ENCODE measurements around the gene SH3RF1.

The SH3RF1 gene

DNA sequence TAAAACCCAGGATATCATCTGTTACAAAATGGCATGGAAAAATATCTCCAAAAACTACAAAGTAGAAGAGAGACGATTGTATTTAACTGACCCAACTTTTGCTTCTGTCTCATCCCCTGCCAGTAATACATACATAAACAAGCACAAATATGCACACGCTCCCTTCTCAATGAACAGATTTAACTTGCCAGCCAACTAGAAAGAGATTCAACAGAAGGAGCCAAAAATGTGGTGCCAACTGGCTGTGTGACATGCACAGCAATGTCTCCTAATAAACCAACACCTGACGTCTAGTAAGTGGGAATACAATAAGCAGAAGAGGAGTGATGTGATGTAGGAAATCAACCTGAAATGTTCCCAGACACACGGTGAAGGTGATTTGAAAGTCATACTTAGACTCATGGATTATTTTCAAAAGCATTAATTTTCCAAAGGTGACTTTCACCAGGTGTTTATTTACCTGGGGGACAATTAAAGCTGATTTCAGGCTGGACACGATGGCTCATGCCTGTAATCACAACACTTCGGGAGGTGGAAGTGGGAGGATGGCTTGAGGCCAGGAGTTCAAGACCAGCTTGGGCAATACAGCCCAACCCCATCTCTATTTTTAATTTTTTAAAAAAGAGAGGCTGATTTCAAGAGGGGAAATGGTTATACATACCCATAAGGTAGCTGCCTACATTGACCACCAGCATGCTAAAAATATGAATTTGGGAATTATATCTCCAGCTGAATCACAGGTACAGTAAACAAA lies 33.7 kb downstream of the SH3RF1 start:
- TF ChIP-seq POLR2A (IDR thresholded peaks at IDR 0.05; ENCODE audit: extremely low read depth, insufficient read length) (no peak), MAX (IDR thresholded peaks at IDR 0.05; ENCODE audit: low read depth, low read length) (no peak), MYC (IDR thresholded peaks at IDR 0.05; ENCODE audit: low read depth, low read length) (no peak), CTCF (IDR thresholded peaks at IDR 0.05; ENCODE audit: low read depth, low read length) (no peak)
- H3K4me3 ChIP-seq (ENCODE audit: low read depth, low read length): no peak overlapping the region
- no peak for DNase-seq (ENCODE audit: low read depth)

DNA sequence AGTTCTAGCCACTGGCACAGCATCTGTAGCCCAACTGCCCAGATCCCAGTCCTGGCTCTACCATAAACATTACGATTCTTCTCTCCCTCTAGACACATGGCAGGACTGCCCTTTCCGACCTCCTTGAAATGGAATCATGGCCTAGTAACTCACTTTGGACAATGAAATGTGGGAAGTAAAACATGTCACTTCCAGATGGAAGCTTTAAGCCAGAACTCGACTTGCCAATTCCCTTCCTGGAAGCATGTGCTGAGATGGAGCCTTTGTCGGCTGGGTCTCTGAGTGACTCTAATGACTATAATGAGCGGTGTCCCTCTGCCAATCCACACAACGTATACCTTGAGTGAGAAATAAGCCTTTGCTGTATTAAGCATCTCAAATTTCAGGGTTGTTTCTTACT lies 34.7 kb downstream of the SH3RF1 start:
- no peak for DNase-seq (ENCODE audit: low read depth)
- TF ChIP-seq CTCF (IDR thresholded peaks at IDR 0.05; ENCODE audit: low read depth, low read length) (no peak), MAX (IDR thresholded peaks at IDR 0.05; ENCODE audit: low read depth, low read length) (no peak), POLR2A (IDR thresholded peaks at IDR 0.05; ENCODE audit: extremely low read depth, insufficient read length) (no peak), MYC (IDR thresholded peaks at IDR 0.05; ENCODE audit: low read depth, low read length) (no peak)
- no peak overlapping the region for H3K4me3 ChIP-seq (ENCODE audit: low read depth, low read length)

GRCh38 chr4:169234137-169234855 lies 36.5 kb downstream of the SH3RF1 start:
- H3K4me3 ChIP-seq (ENCODE audit: low read depth, low read length): no peak overlapping the region
- DNase-seq (ENCODE audit: low read depth): no peak
- TF ChIP-seq POLR2A (IDR thresholded peaks at IDR 0.05; ENCODE audit: extremely low read depth, insufficient read length): no peak
- TF ChIP-seq MYC (IDR thresholded peaks at IDR 0.05; ENCODE audit: low read depth, low read length): no peak
- no peak for TF ChIP-seq CTCF (IDR thresholded peaks at IDR 0.05; ENCODE audit: low read depth, low read length)
- TF ChIP-seq MAX (IDR thresholded peaks at IDR 0.05; ENCODE audit: low read depth, low read length): no peak

GRCh38 chr4:169233691-169234090 lies 37.1 kb downstream of the SH3RF1 start:
- no peak for DNase-seq (ENCODE audit: low read depth)
- H3K4me3 ChIP-seq (ENCODE audit: low read depth, low read length): no peak overlapping the region
- TF ChIP-seq POLR2A (IDR thresholded peaks at IDR 0.05; ENCODE audit: extremely low read depth, insufficient read length): no peak
- TF ChIP-seq CTCF (IDR thresholded peaks at IDR 0.05; ENCODE audit: low read depth, low read length): no peak
- no peak for TF ChIP-seq MYC (IDR thresholded peaks at IDR 0.05; ENCODE audit: low read depth, low read length)
- no peak for TF ChIP-seq MAX (IDR thresholded peaks at IDR 0.05; ENCODE audit: low read depth, low read length)

DNA sequence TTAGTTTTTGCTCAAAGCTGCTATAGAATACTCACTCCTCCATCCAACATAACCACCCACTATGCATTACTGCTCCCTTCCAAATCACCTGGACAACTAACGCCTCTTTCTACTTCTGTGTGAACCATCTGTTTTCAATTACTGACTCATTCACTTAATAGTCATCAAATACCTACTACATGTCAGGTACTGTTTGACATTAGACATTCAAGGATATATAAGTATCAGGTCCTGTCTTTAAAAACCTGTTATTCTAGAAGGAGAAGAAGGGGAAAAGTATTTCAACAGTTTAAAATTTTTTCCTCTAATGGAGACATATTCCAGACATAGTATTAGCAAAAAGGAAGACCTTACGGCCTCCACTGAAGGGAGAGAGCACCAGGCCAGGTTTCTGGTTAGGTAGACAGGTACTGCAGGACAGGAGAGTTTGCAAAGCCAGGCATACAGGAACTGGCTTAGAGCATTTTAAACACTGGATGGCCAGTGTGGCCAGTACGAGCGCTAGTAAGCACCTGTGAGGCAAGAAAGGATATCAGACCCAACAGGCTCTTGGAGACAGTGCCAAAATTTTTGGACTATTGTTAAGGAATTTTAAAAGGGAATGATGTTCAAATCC lies 39.0 kb downstream of the SH3RF1 start:
- TF ChIP-seq MYC (IDR thresholded peaks at IDR 0.05; ENCODE audit: low read depth, low read length) (no peak), MAX (IDR thresholded peaks at IDR 0.05; ENCODE audit: low read depth, low read length) (no peak), CTCF (IDR thresholded peaks at IDR 0.05; ENCODE audit: low read depth, low read length) (no peak), POLR2A (IDR thresholded peaks at IDR 0.05; ENCODE audit: extremely low read depth, insufficient read length) (no peak)
- DNase-seq (ENCODE audit: low read depth): no peak
- no peak overlapping the region for H3K4me3 ChIP-seq (ENCODE audit: low read depth, low read length)

All from NB4 (cell line).